ENCODE measurements around the gene DMTF1. TPM values are rescaled to one million over a fixed set of nuclear protein-coding genes. Genes with fewer than 3 reads are reported as not detected.

The DMTF1 gene
- total and polyA plus RNA-seq, 9 of the 15 experiments (the other 6 are each of a cell fraction or from before 2014, with no cell fraction given), result 25.7 to 208 (median 74.7) TPM

DNA sequence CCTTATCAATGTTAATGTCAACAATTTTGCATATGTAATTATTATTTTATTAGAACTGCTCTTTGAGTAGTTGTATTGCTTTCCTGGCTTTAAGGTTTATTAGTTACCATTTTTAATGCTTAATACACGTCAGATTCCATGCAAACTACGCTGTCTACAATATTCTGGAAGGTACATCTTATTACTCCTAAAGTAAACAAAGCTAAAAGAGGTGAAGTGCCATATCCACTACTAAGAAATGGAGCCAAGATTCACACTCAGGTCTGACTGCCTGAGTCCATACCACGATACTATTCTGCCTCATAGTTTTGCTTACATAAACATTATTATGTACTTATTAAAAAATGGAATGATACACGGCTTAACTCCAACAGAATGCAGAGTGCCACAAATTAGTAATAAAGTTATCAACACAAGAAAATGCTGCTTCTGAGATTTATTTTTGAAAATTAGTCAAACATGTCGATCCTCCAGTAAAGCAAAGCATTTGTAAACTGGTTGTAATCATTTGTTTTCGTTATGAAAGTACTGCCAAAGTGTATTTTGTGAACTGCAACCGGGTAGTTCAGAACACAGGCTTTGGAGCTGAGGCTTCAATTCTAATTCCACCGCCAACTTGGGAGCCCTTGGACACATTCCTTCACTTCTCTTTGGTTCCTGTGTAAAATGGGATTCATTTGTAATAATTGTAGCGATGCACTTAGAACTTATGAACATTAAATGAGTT lies 1.1 kb upstream of the DMTF1 start (continued):
- peak in 1 of 2 experiments; percentile 55; a peak in 2 of 4 replicates for TF ChIP-seq FOXA3 (CRISPR knock-in tag; conservative IDR thresholded peaks at IDR 0.05 in 1 of 2, IDR thresholded peaks at IDR 0.05 in 1 of 2)
- TF ChIP-seq ZNF23 (CRISPR knock-in tag; IDR thresholded peaks at IDR 0.05), result no peak
- TF ChIP-seq JUND (IDR thresholded peaks at IDR 0.05; ENCODE audit: borderline replicate concordance, low read depth, low read length), result no peak
- TF ChIP-seq JUND (tag; IDR thresholded peaks at IDR 0.05; ENCODE audit: borderline replicate concordance, low read depth, low read length), result no peak
- TF ChIP-seq, protein P1, sequence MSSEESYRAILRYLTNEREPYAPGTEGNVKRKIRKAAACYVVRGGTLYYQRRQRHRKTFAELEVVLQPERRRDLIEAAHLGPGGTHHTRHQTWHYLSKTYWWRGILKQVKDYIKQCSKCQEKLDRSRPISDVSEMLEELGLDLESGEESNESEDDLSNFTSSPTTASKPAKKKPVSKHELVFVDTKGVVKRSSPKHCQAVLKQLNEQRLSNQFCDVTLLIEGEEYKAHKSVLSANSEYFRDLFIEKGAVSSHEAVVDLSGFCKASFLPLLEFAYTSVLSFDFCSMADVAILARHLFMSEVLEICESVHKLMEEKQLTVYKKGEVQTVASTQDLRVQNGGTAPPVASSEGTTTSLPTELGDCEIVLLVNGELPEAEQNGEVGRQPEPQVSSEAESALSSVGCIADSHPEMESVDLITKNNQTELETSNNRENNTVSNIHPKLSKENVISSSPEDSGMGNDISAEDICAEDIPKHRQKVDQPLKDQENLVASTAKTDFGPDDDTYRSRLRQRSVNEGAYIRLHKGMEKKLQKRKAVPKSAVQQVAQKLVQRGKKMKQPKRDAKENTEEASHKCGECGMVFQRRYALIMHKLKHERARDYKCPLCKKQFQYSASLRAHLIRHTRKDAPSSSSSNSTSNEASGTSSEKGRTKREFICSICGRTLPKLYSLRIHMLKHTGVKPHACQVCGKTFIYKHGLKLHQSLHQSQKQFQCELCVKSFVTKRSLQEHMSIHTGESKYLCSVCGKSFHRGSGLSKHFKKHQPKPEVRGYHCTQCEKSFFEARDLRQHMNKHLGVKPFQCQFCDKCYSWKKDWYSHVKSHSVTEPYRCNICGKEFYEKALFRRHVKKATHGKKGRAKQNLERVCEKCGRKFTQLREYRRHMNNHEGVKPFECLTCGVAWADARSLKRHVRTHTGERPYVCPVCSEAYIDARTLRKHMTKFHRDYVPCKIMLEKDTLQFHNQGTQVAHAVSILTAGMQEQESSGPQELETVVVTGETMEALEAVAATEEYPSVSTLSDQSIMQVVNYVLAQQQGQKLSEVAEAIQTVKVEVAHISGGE (CRISPR knock-in tag; IDR thresholded peaks at IDR 0.05), result no peak
- TF ChIP-seq MAFG (tag; conservative IDR thresholded peaks at IDR 0.05), result 0 out of 2 replicates have a peak, but pooled peaks have one; percentile 36
- no peak for TF ChIP-seq MCM2 (IDR thresholded peaks at IDR 0.05; ENCODE audit: low read depth)

All from K562 (cell line).